ENCODE measurements around the gene RNASET2. TPM values are rescaled to one million over a fixed set of nuclear protein-coding genes. Genes with fewer than 3 reads are reported as not detected.

The RNASET2 gene
- total and polyA plus RNA-seq, 2 of the 13 experiments (the other 11 are each of a cell fraction or from before 2014, with no cell fraction given) = 44.6 to 597 TPM

DNA sequence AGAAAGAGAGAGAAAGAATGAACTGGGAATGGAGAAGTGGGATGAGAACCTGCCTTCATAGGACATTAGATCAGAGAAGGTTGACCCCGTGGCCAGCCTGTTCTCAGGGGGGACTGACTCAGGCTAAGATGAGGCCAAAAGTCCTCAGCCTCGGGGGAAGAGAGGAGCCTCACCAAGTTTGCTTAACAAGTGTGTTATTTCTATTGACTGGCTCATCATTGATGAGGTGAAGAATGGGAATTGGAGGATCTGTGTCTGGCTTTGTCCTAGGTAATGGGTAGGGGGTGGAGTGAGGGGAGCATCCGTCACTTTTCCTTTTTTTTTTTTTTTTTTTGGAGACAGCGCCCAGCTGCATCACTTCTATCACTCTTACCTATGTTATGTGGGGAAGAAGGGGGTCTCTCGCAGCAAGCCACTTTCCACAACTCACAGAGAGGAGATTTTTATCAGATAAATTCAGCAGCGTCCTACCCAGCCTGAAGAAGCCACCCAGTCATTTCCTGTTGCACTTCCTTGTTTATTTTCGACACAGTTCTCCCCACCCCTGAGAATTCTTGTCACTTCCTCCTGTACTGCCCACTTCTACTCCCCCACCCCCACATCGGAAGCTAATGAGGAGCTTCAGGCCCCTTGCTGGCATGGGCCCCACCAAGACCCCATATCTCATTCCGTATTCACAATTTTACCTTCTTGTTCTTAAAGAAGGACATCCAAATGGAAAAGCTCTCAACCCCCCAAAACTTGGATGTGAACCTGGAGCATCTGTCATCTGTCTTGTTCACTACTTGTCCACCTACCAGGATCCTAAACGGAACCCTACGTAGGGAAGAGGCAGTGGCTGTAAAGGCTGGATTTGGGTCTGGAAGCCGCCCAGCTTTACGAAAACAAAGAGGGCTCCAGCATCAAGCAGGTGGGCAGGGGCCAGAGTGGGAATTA is 2.8 kb upstream of the RNASET2 start (continued):
- TF ChIP-seq, protein P1, sequence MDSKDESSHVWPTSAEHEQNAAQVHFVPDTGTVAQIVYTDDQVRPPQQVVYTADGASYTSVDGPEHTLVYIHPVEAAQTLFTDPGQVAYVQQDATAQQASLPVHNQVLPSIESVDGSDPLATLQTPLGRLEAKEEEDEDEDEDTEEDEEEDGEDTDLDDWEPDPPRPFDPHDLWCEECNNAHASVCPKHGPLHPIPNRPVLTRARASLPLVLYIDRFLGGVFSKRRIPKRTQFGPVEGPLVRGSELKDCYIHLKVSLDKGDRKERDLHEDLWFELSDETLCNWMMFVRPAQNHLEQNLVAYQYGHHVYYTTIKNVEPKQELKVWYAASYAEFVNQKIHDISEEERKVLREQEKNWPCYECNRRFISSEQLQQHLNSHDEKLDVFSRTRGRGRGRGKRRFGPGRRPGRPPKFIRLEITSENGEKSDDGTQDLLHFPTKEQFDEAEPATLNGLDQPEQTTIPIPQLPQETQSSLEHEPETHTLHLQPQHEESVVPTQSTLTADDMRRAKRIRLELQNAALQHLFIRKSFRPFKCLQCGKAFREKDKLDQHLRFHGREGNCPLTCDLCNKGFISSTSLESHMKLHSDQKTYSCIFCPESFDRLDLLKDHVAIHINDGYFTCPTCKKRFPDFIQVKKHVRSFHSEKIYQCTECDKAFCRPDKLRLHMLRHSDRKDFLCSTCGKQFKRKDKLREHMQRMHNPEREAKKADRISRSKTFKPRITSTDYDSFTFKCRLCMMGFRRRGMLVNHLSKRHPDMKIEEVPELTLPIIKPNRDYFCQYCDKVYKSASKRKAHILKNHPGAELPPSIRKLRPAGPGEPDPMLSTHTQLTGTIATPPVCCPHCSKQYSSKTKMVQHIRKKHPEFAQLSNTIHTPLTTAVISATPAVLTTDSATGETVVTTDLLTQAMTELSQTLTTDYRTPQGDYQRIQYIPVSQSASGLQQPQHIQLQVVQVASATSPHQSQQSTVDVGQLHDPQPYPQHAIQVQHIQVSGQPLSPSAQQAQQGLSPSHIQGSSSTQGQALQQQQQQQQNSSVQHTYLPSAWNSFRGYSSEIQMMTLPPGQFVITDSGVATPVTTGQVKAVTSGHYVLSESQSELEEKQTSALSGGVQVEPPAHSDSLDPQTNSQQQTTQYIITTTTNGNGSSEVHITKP (CRISPR knock-in tag; IDR thresholded peaks at IDR 0.05; ENCODE audit: low read depth) = no peak
- 0 out of 2 replicates have a peak, but pooled peaks have one; percentile 34 for TF ChIP-seq RBAK (CRISPR knock-in tag; IDR thresholded peaks at IDR 0.05)
- TF ChIP-seq MIXL1 (CRISPR knock-in tag; IDR thresholded peaks at IDR 0.05) = peak; percentile 69
- TF ChIP-seq KAT7 (CRISPR knock-in tag; IDR thresholded peaks at IDR 0.05; ENCODE audit: borderline replicate concordance) = peak; percentile 50; the same call in 1 of the 2 replicates
- 0 out of 2 replicates have a peak, but pooled peaks have one; percentile 43 for TF ChIP-seq IRF2 (CRISPR knock-in tag; IDR thresholded peaks at IDR 0.05)
- TF ChIP-seq, protein P2, sequence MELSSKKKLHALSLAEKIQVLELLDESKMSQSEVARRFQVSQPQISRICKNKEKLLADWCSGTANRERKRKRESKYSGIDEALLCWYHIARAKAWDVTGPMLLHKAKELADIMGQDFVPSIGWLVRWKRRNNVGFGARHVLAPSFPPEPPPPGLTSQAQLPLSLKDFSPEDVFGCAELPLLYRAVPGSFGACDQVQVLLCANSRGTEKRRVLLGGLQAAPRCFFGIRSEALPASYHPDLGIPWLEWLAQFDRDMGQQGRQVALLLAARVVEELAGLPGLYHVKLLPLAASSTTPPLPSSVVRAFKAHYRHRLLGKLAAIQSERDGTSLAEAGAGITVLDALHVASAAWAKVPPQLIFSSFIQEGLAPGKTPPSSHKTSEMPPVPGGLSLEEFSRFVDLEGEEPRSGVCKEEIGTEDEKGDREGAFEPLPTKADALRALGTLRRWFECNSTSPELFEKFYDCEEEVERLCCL (CRISPR knock-in tag; IDR thresholded peaks at IDR 0.05; ENCODE audit: borderline replicate concordance) = peak; percentile 70; the same call in 1 of the 2 replicates
- 0 out of 2 replicates have a peak, but pooled peaks have one; percentile 13 for TF ChIP-seq ZNF782 (CRISPR knock-in tag; IDR thresholded peaks at IDR 0.05; ENCODE audit: borderline replicate concordance)
- TF ChIP-seq REXO4 (CRISPR knock-in tag; IDR thresholded peaks at IDR 0.05; ENCODE audit: borderline replicate concordance) = no peak
- TF ChIP-seq JUND (CRISPR knock-in tag; IDR thresholded peaks at IDR 0.05) = 0 out of 2 replicates have a peak, but pooled peaks have one; percentile 17
- TF ChIP-seq ZNF549 (CRISPR knock-in tag; IDR thresholded peaks at IDR 0.05) = no peak
- peak; percentile 60 for TF ChIP-seq RBFOX2 (IDR thresholded peaks at IDR 0.05; ENCODE audit: low read depth, low read length)
- peak; percentile 51; the same call in 1 of the 2 replicates for TF ChIP-seq POLR2G (IDR thresholded peaks at IDR 0.05; ENCODE audit: low read depth, low read length)
- peak; percentile 28; the same call in 1 of the 2 replicates for TF ChIP-seq ZNF350 (CRISPR knock-in tag; IDR thresholded peaks at IDR 0.05; ENCODE audit: borderline replicate concordance, low read depth)
- no peak for TF ChIP-seq ZNF235 (CRISPR knock-in tag; IDR thresholded peaks at IDR 0.05; ENCODE audit: borderline replicate concordance)
- TF ChIP-seq, protein P3, sequence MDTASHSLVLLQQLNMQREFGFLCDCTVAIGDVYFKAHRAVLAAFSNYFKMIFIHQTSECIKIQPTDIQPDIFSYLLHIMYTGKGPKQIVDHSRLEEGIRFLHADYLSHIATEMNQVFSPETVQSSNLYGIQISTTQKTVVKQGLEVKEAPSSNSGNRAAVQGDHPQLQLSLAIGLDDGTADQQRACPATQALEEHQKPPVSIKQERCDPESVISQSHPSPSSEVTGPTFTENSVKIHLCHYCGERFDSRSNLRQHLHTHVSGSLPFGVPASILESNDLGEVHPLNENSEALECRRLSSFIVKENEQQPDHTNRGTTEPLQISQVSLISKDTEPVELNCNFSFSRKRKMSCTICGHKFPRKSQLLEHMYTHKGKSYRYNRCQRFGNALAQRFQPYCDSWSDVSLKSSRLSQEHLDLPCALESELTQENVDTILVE (CRISPR knock-in tag; IDR thresholded peaks at IDR 0.05) = 0 out of 2 replicates have a peak, but pooled peaks have one; percentile 14
- TF ChIP-seq JARID2 (CRISPR knock-in tag; IDR thresholded peaks at IDR 0.05; ENCODE audit: insufficient replicate concordance) = no peak
- TF ChIP-seq HMG20B (CRISPR knock-in tag; conservative IDR thresholded peaks at IDR 0.05) = no peak
- TF ChIP-seq, protein P4, sequence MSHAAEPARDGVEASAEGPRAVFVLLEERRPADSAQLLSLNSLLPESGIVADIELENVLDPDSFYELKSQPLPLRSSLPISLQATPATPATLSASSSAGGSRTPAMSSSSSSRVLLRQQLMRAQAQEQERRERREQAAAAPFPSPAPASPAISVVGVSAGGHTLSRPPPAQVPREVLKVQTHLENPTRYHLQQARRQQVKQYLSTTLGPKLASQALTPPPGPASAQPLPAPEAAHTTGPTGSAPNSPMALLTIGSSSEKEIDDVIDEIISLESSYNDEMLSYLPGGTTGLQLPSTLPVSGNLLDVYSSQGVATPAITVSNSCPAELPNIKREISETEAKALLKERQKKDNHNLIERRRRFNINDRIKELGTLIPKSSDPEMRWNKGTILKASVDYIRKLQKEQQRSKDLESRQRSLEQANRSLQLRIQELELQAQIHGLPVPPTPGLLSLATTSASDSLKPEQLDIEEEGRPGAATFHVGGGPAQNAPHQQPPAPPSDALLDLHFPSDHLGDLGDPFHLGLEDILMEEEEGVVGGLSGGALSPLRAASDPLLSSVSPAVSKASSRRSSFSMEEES (CRISPR knock-in tag; IDR thresholded peaks at IDR 0.05) = peak; percentile 13; the same call in 1 of the 2 replicates
- no peak for TF ChIP-seq ATM (IDR thresholded peaks at IDR 0.05; ENCODE audit: borderline replicate concordance)

All from HepG2 (cell line).